Epithelial cell of alveolus of lung (primary cell): ENCODE results near the gene NT5DC1. TPM values are rescaled to one million over a fixed set of nuclear protein-coding genes. Genes with fewer than 3 reads are reported as not detected.

Experiments used
- total RNA-seq: library from RNA; depleted of rRNA; stranded (reverse); fragments of >200 nt; gene quantifications from 2 replicates; pipeline ENCODE4 v1.2.1, GENCODE V29; 2015

Gene NT5DC1
- total RNA-seq: 8.3 and 8.9 TPM in 2 replicates

GRCh38 chr6:116100419-116101301 lies at the start of gene NT5DC1:
Gene NT5DC1, plus strand, starts transcription at chr6:116100853. Its CDS starts 78 bp downstream, at chr6:116100931.

DNA sequence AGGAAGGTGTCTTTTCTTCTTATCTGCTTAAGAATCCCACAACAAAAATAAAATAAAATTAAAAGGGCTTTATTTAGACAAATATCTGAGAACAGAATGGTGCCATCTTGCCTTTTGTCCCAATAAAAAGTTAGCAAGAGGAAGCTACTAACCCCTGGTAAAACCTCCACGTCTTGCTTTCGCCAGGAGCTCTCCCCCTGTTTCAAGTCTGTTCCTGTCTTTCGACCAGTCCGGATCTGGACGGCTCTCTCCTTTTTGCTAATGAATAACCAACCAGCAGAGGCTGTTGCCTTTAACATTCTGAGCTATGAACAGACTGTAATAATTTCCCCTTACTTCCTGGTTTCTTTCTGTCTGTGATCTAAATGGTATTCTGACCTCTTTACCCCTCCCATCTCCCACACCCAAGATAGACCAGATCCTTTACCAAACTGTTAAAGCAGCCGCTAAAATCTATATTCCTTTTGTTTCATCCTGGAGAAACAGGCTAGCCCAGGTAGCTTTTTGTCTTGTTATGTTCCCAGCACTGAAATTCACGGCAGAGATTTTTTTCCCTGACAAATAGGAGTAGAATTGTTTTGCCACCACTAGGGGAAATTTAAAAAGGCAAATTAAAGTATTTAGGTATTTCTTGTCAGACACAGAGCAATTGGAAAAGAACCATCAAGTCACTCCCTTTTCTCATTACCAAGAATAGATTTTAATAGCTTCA lies 39.9 kb upstream of the NT5DC1 start, which contains the start of gene FRK:
Gene FRK (minus strand): TSS at position 320 of the 712 bp plus-strand sequence. CDS start 580 bp downstream, outside the sequence.

DNA sequence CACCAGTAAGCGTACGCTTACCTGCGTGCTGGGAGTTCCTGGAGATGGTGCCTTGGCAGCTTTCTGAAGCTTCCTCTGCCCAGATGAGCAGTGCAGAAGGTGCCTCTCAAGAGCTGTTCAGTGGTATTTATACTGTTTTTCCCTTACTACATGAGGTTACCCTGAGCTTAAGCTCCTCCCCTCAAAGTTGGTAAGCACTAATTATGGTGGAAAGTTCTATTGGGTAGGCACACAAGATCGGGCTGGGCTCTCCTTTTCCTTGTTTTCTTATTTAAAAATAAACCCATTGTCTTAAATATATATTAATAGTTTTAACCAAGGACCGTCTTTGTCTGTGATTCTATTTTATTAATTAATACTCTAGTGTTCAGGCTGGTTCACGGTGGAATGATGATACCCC lies 25.4 kb downstream of the NT5DC1 start, which contains the start of gene COL10A1:
Gene COL10A1 (minus strand): TSS at position 101 of the 400 bp plus-strand sequence. CDS start 640 bp downstream, outside the sequence.

GRCh38 chr6:116253505-116254296 lies 153.0 kb downstream of the NT5DC1 start, which contains the start of gene TSPYL4:
Gene TSPYL4, minus strand, starts transcription at chr6:116254075. Its CDS starts 67 bp downstream, at chr6:116254008.

DNA sequence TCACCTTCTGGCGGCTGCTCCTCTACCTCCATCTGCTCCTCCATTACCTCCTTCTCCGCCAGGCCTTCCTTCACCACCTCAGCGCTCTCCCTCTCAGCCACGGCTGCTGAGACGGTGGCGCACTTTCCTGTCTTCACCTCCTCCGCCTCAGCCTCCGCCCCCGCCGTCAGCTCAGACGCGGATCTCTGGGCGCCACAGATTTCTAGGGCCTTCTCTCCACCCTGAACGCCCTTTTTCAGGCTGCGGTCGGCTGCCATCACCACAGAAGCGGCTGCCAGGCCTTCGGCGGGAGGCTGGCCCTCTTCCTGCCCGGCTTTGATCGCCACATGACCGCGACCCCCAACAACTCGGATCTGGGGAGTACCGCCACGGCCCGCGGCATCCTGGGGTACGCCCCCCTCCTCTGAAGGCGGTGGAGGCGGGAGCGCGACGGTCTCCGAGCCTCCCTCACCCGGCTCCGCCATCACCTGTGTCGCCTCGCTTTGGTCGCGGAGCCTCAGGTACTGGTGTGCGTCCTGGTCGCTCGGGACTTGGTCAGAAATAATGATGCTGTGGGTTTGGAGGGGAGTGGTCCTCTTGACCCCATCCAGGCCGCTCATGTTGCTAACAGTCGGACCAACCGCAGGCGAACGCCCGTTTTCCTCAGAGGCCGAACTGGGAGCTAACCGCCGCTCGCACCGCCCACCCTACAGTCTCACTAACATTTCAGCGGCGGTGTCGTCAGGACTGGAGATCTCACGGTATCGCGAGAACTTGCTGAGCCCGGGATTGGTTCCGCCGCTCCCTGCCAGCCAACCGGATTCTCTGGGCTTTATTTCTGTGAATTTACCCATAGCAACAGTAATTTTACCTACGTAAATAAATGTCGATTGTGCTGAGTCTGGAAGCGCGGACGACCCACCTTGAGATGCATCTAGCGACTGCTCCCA lies 178.8 kb downstream of the NT5DC1 start, which contains the start of gene TSPYL1:
Gene TSPYL1 (minus strand): TSS at position 699 of the 929 bp plus-strand sequence. CDS start 100 bp downstream, at position 599.

Other genes starting within 250 kb of the NT5DC1 start
- 0.32 and 0.52 TPM in 2 replicates for gene FRK, start 40.0 kb upstream of the NT5DC1 start, total RNA-seq
- gene COL10A1, start 25.3 kb downstream of the NT5DC1 start, total RNA-seq: 0.08 and 0.13 TPM in 2 replicates
- 10.6 and 28.3 TPM in 2 replicates for gene TSPYL4, start 153.2 kb downstream of the NT5DC1 start, total RNA-seq
- gene TSPYL1, start 179.1 kb downstream of the NT5DC1 start, total RNA-seq: 48.4 and 57.9 TPM in 2 replicates